ENCODE data around the gene AP5B1.

The AP5B1 gene, protein sequence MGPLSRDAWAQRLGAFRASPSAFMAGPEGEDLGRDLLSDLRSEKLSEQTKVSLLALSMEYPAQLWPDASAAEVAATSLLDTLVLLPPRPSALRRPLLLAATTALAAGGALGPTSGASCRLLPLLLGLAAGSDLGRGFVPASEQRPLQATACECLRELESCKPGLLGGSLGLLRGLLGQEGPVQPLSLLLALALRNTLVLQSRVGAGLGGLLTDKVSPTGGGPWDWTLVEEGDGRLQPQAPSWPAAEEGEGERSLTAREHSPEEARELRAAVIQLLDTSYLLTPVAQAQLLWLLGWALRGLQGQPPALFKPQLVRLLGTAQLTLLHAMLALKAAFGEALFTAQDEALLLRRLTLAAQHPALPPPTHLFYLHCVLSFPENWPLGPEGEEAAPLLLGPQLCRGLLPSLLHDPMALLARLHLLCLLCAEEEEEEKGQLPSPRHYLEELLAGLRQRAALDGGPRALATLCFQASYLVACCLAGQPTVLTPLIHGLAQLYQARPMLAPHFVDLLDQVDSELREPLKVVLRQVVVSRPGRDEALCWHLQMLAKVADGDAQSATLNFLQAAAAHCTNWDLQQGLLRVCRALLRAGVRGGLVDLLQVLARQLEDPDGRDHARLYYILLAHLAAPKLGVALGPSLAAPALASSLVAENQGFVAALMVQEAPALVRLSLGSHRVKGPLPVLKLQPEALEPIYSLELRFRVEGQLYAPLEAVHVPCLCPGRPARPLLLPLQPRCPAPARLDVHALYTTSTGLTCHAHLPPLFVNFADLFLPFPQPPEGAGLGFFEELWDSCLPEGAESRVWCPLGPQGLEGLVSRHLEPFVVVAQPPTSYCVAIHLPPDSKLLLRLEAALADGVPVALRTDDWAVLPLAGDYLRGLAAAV

DNA sequence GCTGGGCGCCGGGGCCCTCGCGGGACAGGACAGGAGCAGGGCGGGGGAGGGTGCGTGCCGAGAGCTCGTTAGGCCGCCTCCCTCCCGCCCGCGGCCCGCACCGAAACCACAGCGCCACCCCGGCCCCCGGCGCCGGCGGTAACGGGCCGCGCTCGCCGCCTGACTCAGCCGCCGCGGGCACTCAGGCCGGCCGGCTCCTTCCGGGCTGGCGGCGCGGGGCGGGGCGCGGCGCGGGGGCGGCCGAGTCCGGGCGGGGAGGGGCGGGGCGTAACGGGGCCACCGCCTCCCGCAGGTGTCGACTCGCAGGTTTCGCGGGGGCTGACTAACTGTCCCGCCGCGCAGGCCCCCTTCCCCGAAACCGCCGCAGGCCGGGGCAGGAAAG is at the start of gene AP5B1:
TSS of gene AP5B1 (minus strand) at position 207 of the 382 bp plus-strand sequence. CDS start 385 bp downstream, outside the sequence.
- Histone ChIP-seq H3K27ac (ENCODE audit: low read depth in 2 of 2, low read length in 2 of 2) (peak within 1 kb of the TSS; percentile 77 to 79), H3K27me3 (ENCODE audit: control insufficient read depth in 2 of 2, insufficient read depth in 2 of 2, low read length in 2 of 2) (no peaks in the 10 kb centered on the region), H3K9ac (ENCODE audit: low read depth in 1 of 2, low read length in 2 of 2) (peak within 1 kb of the TSS; percentile 77 to 86), H3K4me1 (ENCODE audit: control insufficient read depth in 2 of 2, insufficient read depth in 2 of 2, low read length in 2 of 2) (peaks cover 10 to 11% of the 10 kb centered on the region in 2 donors), H3K9me3 (ENCODE audit: control insufficient read depth in 2 of 2, low read length in 2 of 2) (no peaks in the 10 kb centered on the region), H3K4me3 (ENCODE audit: low read length in 2 of 2) (peak within 1 kb of the TSS; percentile 78 to 88), H3K36me3 (ENCODE audit: control insufficient read depth in 2 of 2, insufficient read depth in 2 of 2, low read length in 2 of 2) (peaks cover 4 to 21% of the 10 kb centered on the region in 2 donors)

DNA sequence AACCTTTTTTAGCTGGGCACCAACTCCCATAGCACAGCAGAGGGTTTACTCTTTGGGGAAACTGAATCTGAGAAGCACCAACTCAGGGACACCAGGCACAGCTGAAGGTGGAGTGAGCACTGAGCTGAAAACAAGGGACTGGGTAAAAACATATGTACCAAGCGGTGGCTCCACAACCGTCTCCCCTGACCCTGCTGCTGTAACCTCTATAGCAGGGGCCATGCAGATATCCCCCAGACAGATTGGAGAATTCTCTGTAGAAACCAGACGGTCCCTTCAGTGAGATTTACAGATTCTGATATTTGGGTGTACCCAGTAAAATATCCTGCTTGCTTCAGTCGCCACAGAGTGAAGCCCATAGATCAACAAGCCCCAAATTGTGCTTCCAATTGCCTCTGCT is 48.7 kb upstream of the AP5B1 start:
- Histone ChIP-seq H3K27me3 (ENCODE audit: control insufficient read depth in 2 of 2, insufficient read depth in 2 of 2, low read length in 2 of 2) (no peaks in the 10 kb centered on the region), H3K9ac (ENCODE audit: low read depth in 1 of 2, low read length in 2 of 2) (no peak overlapping the region), H3K9me3 (ENCODE audit: control insufficient read depth in 2 of 2, low read length in 2 of 2) (no peaks in the 10 kb centered on the region), H3K4me1 (ENCODE audit: control insufficient read depth in 2 of 2, insufficient read depth in 2 of 2, low read length in 2 of 2) (peaks cover 13 to 18% of the 10 kb centered on the region in 2 donors), H3K27ac (ENCODE audit: low read depth in 2 of 2, low read length in 2 of 2) (no peak overlapping the region), H3K36me3 (ENCODE audit: control insufficient read depth in 2 of 2, insufficient read depth in 2 of 2, low read length in 2 of 2) (no peaks in the 10 kb centered on the region), H3K4me3 (ENCODE audit: low read length in 2 of 2) (no peak overlapping the region)

DNA sequence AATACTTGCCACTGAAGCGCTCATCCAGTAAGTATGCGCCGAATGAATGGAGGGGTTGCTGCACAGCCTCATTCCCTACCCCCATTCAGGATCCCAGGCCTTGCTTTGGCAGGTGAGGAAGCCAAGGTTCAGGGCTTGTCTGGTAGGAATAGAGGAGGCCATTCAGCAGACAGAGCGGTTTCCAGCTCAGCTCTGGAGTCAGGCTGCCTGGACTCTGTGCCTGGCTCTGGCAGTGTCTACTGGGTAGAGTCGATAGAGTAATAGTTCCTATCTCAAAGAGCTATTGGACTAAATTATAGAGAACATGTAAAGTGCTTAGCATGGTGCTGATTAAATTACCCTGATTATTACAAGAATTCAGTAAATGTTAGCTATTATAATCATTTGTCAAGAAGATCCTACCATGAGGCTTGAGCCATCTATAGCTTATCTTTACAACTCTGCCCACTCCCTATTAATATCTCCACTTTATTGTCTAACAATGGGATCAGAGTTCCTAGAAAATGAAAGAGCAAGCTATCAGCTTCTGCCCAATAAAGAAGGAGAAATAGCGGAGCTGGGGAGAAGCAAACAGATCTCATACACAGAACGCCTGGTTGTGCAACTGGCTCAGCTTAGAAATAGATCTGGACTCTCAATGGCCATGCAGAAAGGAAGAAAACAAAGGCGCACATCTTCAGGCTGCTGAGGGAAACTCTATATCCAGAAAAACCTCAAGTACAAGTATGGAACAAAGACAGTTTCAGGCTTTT is 46.4 kb upstream of the AP5B1 start:
- no peak overlapping the region for H3K27ac ChIP-seq (ENCODE audit: low read depth in 2 of 2, low read length in 2 of 2)
- H3K9ac ChIP-seq (ENCODE audit: low read depth in 1 of 2, low read length in 2 of 2): no peak overlapping the region
- H3K4me3 ChIP-seq (ENCODE audit: low read length in 2 of 2): no peak overlapping the region
- no peaks in the 10 kb centered on the region for H3K36me3 ChIP-seq (ENCODE audit: control insufficient read depth in 2 of 2, insufficient read depth in 2 of 2, low read length in 2 of 2)
- H3K9me3 ChIP-seq (ENCODE audit: control insufficient read depth in 2 of 2, low read length in 2 of 2): no peaks in the 10 kb centered on the region
- H3K27me3 ChIP-seq (ENCODE audit: control insufficient read depth in 2 of 2, insufficient read depth in 2 of 2, low read length in 2 of 2): no peaks in the 10 kb centered on the region
- H3K4me1 ChIP-seq (ENCODE audit: control insufficient read depth in 2 of 2, insufficient read depth in 2 of 2, low read length in 2 of 2): peaks cover 12 to 21% of the 10 kb centered on the region in 2 donors

DNA sequence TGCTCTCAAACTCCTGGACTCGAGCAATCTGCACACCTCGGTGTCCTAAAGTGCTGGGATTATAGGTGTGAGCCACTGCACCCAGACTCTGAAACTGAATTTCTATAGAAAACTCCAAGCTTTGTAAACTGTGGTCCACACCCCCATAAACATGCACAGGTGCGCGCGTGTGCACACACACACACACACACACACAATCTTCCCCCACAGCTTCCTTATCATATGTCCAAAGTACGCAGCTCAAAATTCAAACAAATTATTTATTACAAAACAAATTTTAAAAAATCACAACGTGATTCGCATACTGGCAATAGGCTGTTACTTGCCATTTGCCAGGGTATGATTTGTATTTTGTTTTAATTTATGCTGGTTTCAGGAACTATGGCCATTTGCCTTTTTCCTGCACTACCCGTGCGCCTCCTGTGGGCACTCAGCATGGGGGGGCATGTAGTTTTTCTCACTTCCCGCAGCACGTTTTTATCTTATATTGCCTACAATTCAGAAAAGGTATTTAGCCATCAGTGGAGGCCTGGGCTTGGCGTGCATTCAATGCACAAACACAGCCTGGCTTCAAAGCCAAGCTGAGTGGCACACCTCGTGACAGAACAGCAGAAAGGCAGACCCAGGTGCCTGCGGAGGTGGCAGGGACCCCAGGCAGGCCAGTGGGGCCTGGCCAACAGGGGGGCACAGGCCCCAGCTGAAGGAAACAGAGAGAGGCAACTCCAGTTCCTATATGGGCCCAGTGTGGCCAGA is 42.2 kb upstream of the AP5B1 start:
- Histone ChIP-seq H3K4me3 (ENCODE audit: low read length in 2 of 2) (peak overlapping the region in 1 of 2 donors; percentile 17), H3K27me3 (ENCODE audit: control insufficient read depth in 2 of 2, insufficient read depth in 2 of 2, low read length in 2 of 2) (no peaks in the 10 kb centered on the region), H3K36me3 (ENCODE audit: control insufficient read depth in 2 of 2, insufficient read depth in 2 of 2, low read length in 2 of 2) (no peaks in the 10 kb centered on the region), H3K27ac (ENCODE audit: low read depth in 2 of 2, low read length in 2 of 2) (peak overlapping the region; percentile 70 to 77), H3K9ac (ENCODE audit: low read depth in 1 of 2, low read length in 2 of 2) (peak overlapping the region in 1 of 2 donors; percentile 56), H3K9me3 (ENCODE audit: control insufficient read depth in 2 of 2, low read length in 2 of 2) (no peaks in the 10 kb centered on the region), H3K4me1 (ENCODE audit: control insufficient read depth in 2 of 2, insufficient read depth in 2 of 2, low read length in 2 of 2) (peaks cover 24 to 38% of the 10 kb centered on the region in 2 donors)

DNA sequence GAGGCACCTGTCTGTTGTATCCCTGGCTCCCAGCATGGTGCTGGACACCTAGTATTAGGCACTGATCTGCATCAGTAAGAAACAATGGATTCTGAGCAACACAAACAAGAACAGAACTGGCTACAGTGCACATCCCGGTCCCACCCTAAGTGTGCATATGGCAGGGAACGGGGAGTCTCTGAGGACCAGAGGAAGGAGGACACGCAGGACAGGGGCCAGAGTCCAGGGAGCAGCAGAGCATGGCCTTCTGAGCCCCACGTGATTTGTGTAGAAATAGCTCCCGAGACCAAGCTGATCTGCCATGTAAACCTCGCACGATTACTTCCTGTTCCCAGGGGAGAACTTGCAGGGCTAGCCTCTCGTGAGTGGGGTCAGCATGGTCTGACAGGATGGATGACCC is 40.3 kb upstream of the AP5B1 start:
- H3K4me3 ChIP-seq (ENCODE audit: low read length in 2 of 2): peak overlapping the region in 1 of 2 donors; percentile 26
- no peaks in the 10 kb centered on the region for H3K27me3 ChIP-seq (ENCODE audit: control insufficient read depth in 2 of 2, insufficient read depth in 2 of 2, low read length in 2 of 2)
- H3K36me3 ChIP-seq (ENCODE audit: control insufficient read depth in 2 of 2, insufficient read depth in 2 of 2, low read length in 2 of 2): no peaks in the 10 kb centered on the region
- H3K9ac ChIP-seq (ENCODE audit: low read depth in 1 of 2, low read length in 2 of 2): peak overlapping the region in 1 of 2 donors; percentile 3
- H3K27ac ChIP-seq (ENCODE audit: low read depth in 2 of 2, low read length in 2 of 2): peak overlapping the region; percentile 85 to 88
- no peaks in the 10 kb centered on the region for H3K9me3 ChIP-seq (ENCODE audit: control insufficient read depth in 2 of 2, low read length in 2 of 2)
- peaks cover 30 to 45% of the 10 kb centered on the region in 2 donors for H3K4me1 ChIP-seq (ENCODE audit: control insufficient read depth in 2 of 2, insufficient read depth in 2 of 2, low read length in 2 of 2)

GRCh38 chr11:65817835-65818680 is 37.3 kb upstream of the AP5B1 start:
- peaks cover 21 to 34% of the 10 kb centered on the region in 2 donors for H3K4me1 ChIP-seq (ENCODE audit: control insufficient read depth in 2 of 2, insufficient read depth in 2 of 2, low read length in 2 of 2)
- no peaks in the 10 kb centered on the region for H3K36me3 ChIP-seq (ENCODE audit: control insufficient read depth in 2 of 2, insufficient read depth in 2 of 2, low read length in 2 of 2)
- peak overlapping the region; percentile 52 to 83 for H3K9ac ChIP-seq (ENCODE audit: low read depth in 1 of 2, low read length in 2 of 2)
- H3K27ac ChIP-seq (ENCODE audit: low read depth in 2 of 2, low read length in 2 of 2): peak overlapping the region; percentile 75 to 78
- no peaks in the 10 kb centered on the region for H3K27me3 ChIP-seq (ENCODE audit: control insufficient read depth in 2 of 2, insufficient read depth in 2 of 2, low read length in 2 of 2)
- H3K4me3 ChIP-seq (ENCODE audit: low read length in 2 of 2): peak overlapping the region; percentile 79 to 81
- no peaks in the 10 kb centered on the region for H3K9me3 ChIP-seq (ENCODE audit: control insufficient read depth in 2 of 2, low read length in 2 of 2)

- Histone ChIP-seq H3K36me3 (ENCODE audit: control insufficient read depth in 2 of 2, insufficient read depth in 2 of 2, low read length in 2 of 2) (no peaks in the 10 kb centered on the region), H3K27me3 (ENCODE audit: control insufficient read depth in 2 of 2, insufficient read depth in 2 of 2, low read length in 2 of 2) (no peaks in the 10 kb centered on the region), H3K27ac (ENCODE audit: low read depth in 2 of 2, low read length in 2 of 2) (peak overlapping the region; percentile 75 to 78), H3K4me1 (ENCODE audit: control insufficient read depth in 2 of 2, insufficient read depth in 2 of 2, low read length in 2 of 2) (peaks cover 21 to 28% of the 10 kb centered on the region in 2 donors), H3K4me3 (ENCODE audit: low read length in 2 of 2) (peak overlapping the region; percentile 79 to 81), H3K9ac (ENCODE audit: low read depth in 1 of 2, low read length in 2 of 2) (peak overlapping the region; percentile 52 to 83), H3K9me3 (ENCODE audit: control insufficient read depth in 2 of 2, low read length in 2 of 2) (no peaks in the 10 kb centered on the region)
These were observed 36.6 kb upstream of the AP5B1 start for GRCh38 chr11:65817312-65817834.

DNA sequence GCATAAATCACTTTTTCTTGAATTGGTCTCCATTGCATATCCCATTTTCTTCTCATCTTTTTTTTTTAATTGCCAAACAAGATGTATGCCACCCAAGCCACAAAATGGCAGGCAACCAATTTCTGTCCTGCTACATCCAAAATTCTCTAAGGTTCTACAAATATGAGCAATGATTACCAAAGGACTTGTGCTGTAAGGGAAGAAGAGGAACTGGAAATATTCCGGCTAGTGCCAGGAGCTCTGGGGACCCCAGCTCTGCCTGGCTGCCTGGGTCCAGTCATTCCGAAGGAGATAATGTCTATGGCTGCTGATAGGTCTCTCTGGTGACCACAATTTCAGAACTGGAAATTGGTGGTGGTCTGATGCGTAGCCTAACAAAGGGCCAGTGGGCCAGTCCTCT is 35.9 kb upstream of the AP5B1 start:
- peaks cover 21 to 23% of the 10 kb centered on the region in 2 donors for H3K4me1 ChIP-seq (ENCODE audit: control insufficient read depth in 2 of 2, insufficient read depth in 2 of 2, low read length in 2 of 2)
- no peaks in the 10 kb centered on the region for H3K9me3 ChIP-seq (ENCODE audit: control insufficient read depth in 2 of 2, low read length in 2 of 2)
- no peak overlapping the region for H3K27ac ChIP-seq (ENCODE audit: low read depth in 2 of 2, low read length in 2 of 2)
- peak overlapping the region in 1 of 2 donors; percentile 14 for H3K4me3 ChIP-seq (ENCODE audit: low read length in 2 of 2)
- no peaks in the 10 kb centered on the region for H3K36me3 ChIP-seq (ENCODE audit: control insufficient read depth in 2 of 2, insufficient read depth in 2 of 2, low read length in 2 of 2)
- H3K27me3 ChIP-seq (ENCODE audit: control insufficient read depth in 2 of 2, insufficient read depth in 2 of 2, low read length in 2 of 2): no peaks in the 10 kb centered on the region
- no peak overlapping the region for H3K9ac ChIP-seq (ENCODE audit: low read depth in 1 of 2, low read length in 2 of 2)

Measured in mucosa of rectum (tissue), 2 donors.